Activated naive CD4-positive, alpha-beta T cell treated with anti-CD3 and anti-CD28 coated beads, Interleukin-2, amount 50 U/mL, for 16 hours (primary cell): ENCODE data around the gene PPP6C.
"Not testable (repeated sequence)": the region's sequence is repeated elsewhere in the genome, so short reads cannot be mapped to it uniquely, and the experiment has no call there.

Experiments
- DNase-seq: peaks from one replicate; pipeline ENCODE4 v3.0.0-alpha.2; 2020

The PPP6C gene

DNA sequence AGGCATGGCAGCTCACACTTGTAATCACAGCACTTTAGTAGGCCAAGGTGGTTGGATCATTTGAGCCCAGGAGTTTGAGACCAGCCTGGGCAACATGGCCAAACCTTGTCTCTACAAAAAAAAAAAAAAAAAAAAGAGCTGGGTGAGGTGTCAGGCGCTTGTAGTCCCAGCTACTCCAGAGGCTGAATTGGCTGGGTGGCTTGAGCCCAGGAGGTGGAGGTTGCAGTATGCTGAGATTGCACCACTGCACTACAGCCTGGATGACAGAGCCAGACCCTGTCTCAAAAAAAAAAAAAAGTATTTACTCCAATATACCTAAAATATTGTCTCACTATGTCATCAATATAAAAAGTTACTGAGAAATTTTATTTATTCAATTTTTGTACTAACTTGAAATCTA, 49.0 kb downstream of the PPP6C start:
- DNase-seq: no peak

DNA sequence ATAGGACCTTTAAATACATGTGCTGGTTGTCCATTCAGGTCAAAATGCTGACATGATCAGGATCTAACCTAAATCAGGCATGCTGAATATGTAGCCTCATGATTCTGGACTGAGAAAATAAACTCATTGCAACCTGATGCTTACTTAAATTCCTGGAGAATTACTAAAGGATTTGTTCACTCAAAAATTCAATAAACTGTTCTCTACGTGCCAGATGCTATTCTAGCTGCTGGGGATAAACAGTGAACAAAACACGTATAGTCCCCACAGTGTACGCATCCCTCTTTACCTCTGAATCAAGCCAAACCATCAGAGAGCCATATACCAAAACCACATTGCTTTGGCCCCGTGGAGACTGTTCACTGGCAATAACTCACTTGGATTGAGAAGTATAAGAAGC, 52.4 kb downstream of the PPP6C start:
- DNase-seq: no peak

DNA sequence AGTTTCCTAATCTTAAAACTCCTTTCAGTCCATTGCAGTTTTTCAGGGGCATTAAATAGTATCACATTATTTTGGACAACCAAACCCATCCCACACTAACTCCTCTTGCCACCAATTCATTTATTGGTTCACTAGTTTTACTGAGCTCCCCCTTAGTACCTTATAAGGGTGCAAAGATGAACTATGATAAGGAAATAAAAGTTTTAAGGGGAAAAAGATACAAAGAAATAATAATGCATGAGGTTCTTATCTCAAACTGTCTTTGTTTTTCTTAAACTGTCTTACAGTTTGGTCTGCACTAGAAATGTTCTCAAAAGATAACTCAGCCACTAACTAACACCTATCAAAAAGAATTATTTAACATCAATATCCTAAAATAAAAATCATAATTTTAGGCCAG, 54.6 kb downstream of the PPP6C start:
- no peak for DNase-seq

DNA sequence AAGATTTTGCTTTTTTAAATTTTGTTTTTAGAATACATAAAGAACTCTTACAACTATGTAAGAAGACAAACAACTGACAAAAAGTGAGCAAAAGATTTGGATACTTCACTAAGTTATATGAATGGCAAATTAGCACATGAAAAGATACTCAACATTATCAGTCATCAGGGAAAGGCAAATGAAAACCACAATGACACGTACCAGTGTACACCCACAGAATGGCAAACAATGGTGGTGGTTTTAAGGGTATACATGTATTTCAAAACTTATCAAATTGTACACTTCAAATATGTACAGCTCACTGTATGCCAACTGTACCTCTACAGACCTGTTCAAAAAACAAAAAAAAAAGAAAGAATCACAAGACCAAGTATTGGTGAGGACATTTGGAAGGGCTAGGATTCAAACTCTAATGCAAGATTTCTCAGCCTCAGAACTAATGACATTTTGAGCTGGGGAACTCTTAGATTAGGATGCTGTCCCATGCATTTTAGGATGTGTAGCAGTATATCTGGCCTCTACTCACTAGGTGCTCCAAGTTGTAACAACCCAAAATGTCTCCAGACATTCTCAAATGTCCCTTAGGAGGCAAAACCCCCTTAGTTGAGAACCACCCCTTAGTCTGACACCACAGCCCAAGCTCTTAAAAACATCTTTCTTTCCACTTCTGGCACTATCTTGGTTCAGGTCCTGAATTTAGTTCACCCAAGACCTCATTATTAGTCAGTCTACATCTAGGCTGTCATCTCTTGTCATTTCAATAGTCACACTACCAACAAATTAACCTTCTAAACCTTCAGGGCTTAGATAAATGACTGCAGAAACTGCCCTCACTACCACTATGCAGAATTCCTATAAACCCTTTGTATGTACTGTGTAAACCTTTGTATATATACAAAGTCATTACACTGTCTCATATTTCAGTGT, 55.9 kb downstream of the PPP6C start:
- DNase-seq: no peak

DNA sequence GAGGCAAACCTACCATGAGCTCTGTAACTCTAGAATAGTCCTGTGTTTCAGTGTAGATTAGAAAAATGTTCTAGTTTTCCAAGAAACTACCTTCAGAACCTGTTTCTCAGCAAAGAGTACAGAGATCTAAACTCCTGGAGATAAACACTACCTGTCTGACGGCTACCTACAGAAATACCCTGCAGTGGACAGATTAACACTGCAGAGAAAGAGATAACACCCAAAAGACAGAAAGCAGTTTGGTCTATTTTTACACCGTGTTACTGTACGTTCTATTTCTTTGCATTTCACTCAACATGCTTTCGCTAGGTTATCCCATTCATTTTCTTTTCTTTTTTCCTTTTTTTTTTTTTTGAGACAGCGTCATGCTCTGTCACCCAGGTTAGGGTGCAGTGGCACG, 57.8 kb downstream of the PPP6C start:
- no peak for DNase-seq

DNA sequence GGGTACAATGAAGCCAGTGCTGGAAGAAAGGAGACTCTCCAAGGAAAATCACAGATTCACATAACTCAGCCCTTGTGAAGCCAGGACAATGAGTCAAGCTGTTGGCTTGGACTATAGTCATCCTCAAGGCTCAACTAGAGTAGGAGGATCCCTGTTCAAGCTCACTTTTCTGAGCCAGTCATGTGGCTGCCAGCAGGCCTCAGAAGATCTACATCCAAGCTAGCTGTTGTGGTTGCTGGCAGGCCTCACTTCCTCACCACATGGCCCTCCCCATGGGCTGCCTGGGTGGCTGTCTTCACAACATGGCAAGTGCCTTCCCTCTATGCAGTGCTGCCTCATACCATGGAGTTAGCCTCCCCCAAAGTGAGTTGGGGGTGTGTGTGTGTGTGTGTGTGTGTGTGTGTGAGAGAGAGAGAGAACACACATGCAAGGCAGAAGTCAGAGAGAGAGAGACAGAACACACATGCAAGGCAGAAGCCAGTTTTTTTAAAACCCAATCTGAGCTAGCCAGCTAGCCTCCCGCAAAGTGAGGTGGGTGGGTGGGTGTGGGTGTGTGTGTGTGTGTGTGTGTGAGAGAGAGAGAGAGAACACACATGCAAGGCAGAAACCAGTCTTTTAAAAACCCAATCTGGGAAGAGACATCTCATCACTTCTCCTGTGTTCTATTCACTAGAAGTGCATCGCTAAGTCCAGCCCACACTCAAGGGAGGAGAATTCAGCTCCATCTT, 63.4 kb downstream of the PPP6C start:
- DNase-seq: peak; percentile 60

DNA sequence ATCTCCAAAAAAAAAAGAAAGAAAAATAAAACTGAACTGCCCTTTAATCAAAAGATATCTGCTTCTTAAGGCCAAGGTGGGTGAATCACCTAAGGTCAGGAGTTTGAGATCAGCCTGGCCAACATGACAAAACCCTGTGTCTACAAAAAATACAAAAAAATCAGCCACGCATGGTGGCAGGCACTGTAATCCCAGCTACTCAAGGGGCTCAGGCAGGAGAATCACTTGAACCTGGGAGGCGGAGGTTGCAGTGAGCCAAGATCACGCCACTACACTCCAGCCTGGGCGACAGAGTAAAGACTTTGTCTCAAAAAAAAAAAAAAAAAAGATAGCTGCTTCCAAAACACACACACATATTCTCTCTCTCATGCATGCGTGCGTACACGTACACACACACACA, 64.1 kb downstream of the PPP6C start:
- DNase-seq: no peak

DNA sequence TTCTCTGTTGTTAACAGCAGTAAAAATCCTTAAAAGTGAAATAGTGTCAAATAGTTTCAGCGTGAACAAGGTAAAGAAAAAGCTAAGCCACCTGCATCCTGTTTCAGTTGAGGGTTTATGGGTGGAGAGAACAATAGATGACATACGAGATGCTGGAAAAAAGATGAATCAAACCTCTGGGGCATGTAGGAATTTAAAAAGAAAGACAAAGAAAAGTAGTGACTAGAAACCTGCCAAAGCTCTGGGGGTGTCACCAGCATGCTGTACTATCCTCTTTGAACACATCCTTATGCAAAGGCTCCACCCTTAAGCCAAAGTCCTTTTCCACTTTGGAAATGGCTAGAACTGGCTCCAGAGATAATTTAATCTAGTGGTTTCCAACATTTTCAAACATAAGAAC, 68.5 kb downstream of the PPP6C start:
- no peak for DNase-seq

DNA sequence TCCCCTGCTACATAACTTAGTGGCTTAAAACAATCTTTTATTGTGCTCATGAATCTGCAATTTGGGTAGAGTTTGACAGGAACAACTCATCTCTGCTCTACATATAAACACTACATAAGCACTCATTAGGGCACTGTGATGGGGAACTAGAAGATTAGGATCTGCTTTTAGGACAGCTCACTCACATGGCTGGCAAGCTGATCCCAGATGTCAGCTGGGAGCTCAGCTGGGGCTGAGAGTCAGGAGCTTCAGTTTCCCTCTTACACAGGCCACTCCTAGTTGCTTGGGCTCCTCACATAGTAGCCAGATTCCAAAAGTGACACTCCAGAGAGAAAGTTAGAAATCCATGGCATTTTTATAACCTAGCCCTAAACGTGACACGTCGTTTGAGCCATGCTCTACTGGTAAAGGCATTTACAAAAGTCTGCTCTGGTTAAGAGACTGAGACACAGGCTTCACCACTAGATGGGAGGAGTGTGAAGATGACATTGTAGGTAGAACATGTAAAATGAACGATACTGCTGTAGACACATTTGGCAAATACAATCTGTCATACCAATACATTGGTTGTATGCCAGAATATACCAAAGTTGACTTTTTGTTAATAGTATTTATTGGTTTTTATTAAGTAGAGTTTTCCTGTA, 69.8 kb downstream of the PPP6C start:
- DNase-seq: no peak

DNA sequence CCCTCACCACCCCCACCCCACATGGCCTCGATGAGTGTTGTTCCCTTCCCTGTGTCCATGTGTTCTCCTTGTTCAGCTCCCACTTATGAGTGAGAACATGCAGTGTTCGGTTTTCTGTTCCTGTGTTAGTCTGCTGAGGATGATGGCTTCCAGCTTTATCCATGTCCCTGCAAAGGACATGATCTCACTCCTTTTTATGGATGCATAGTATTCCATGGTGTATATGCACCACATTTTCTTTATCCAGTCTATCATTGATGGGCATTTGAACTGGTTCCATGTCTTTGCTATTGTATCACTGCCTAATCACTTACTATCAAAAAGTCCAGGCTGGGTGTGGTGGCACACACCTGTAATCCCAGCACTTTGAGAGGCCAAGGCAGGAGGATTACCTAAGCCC, 70.9 kb downstream of the PPP6C start:
- not testable (repeated sequence) for DNase-seq

DNA sequence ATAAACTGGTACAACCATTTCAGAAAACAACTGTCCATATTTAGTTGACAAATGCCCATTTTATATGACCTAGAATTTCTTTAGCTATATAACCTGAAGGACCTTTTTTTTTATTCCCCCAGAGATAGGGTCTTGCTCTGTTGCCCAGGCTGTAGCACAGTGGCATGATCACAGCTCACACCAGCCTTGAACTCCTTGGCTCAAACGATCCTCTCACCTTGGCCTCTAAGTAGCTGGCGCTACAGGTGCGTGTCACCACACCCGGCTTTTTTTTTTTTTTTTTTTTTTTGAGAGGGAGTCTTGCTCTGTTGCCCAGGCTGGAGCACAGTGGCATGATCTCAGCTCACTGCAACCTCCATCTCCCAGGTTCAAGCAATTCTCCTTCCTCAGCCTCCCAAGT, 75.1 kb downstream of the PPP6C start:
- not testable (repeated sequence) for DNase-seq

DNA sequence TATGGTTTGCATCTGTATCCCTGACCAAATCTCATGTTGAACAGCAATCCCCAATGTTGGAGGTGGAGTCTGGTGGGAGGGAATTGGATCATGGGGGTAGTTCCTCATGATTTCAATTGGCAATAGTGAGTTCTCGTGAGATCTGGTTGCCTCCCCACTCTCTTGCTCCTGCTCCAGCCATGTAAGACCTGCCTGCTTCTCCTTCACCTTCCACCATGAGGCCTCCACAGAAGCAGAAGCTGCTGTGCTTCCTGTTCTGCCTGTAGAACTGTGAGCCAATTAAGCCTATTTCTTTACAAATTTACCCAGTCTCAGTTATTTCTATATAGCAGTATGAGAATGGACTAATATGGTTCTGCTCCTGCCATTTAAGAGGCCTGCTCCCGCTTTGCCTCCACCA, 79.1 kb downstream of the PPP6C start:
- DNase-seq: no peak

DNA sequence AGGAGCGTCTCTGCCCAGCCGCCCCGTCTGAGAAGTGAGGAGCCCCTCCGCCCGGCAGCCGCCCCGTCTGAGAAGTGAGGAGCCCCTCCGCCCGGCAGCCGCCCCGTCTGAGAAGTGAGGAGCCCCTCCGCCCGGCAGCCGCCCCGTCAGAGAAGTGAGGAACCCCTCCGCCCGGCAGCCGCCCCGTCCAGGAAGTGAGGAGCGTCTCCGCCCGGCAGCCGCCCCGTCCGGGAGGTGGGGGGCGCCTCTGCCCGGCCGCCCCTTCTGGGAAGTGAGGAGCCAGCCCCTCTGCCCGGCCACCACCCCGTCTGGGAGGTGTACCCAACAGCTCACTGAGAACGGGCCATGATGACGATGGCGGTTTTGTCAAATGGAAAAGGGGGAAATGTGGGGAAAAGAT, 81.1 kb downstream of the PPP6C start:
- not testable (repeated sequence) for DNase-seq

DNA sequence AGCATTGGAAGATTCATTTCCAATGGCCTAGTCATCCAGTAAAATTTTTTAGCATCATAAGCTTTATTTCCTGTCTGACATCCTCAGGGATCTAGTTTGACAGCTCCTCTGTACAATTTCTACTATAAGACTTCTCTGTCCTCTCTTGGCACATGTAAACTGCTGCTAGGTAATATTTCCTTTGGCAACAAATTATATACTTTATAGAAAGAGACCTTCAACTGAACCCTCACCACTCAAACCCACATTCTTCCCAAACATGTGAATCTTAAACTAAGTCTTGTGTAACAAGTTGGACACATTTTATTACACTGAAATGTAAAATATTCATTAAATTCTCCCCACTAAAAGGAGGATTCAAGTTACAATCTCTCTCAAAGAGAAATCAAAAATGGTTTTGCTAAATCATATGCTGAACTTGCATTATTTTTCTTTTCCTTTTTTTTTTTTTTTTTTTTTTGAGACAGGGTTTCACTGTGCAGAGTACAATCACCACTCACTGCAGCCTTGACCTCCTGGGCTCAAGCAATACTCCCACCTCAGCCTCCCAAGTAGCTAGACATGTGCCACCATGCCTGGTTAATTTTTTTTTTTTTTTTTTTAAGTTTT, 83.2 kb downstream of the PPP6C start:
- no peak for DNase-seq

DNA sequence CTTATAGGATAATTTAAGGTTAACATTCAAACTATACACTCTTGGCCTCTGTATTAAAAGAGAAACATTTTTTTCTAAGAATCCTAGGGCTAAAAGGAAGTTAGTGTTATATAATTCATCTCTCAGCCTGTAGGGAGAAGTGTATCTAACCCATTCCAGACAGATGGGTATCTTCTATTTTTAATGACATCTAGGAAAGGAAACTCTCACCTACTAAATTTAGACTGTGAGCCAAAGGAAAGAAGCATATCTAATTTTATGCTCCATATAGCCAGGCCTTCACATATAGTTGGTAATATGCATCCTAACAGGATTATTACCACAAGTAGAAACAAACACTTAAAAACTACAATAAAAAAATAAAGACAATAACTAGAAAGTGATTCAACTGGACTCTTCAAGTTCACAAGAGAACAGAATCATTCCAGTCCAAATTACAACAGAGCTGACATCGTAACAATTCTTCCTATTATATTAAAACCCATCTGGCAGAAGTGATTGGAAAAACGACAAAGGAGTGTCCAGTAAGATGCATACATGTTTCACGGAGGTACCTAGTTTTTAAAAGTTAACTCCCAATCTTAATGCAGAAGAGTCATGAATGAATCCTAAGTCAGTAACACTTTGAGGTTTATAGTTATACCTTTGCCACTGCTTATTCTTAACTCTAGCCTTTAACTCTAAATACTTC, 85.7 kb downstream of the PPP6C start:
- DNase-seq: no peak

DNA sequence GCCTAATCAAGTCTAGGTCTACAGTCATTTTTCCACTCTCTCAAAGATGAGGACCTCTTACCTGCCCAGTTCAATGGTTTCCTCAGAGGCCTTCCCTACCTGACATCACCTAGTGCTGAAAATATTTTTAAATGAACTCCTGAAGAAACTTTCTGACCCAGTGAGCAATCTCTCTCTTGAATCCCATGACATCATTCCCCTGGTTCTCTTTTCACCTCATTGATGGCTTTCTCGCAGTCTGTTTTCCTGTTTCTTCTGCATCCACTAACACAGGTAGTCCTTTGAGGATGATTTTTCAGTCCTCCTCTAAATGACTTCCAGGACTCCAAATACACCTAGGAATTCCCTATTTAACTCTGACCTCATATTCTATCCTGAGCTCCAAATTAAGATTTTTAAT, 86.6 kb downstream of the PPP6C start:
- no peak for DNase-seq

DNA sequence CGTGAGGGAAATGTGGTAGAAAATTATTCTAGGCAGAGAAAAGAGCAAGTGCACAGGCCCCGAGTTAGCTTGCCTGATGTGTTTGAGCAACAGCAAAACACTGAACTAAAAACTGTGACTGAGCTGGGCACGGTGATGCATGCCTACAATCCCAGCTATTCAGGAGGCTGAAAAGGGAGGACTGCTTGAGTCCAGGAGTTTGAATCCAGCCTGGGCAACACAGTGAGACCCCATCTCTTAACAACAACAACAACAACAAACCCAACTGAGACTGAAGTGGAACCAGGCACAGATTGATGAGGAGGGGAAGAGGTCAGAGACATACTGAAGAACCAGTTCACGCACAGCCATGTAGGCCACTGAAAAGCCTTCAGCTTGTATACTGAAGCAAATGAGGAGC, 88.8 kb downstream of the PPP6C start:
- DNase-seq: no peak

DNA sequence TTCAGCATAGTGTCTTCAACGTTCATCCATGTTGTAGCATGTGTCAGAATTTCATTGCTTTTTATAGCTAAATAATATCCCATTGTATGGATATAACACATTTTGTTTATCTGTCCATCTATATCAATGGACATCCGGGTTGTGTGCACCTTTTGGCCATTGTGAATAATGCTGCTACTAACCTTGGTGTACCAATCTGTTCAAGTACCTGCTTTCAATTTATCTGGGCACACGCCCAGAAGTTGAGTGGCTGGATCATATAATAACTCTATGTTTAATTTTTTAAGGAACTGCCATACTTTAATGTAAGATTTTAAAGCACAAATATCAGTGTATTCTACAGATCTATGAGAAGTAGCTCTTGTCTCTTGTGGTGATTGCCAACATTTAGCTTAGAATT, 89.8 kb downstream of the PPP6C start:
- DNase-seq: no peak
